Activated CD8-positive, alpha-beta memory T cell treated with anti-CD3 and anti-CD28 coated beads, Interleukin-2, amount 50 U/mL, for 1 hour (primary cell): ENCODE measurements around the gene GRIN2A.

Experiments used
- DNase-seq: peaks from one replicate; pipeline ENCODE4 v3.0.0-alpha.2; 2020; ENCODE audit errors: extremely low read depth

Gene GRIN2A

DNA sequence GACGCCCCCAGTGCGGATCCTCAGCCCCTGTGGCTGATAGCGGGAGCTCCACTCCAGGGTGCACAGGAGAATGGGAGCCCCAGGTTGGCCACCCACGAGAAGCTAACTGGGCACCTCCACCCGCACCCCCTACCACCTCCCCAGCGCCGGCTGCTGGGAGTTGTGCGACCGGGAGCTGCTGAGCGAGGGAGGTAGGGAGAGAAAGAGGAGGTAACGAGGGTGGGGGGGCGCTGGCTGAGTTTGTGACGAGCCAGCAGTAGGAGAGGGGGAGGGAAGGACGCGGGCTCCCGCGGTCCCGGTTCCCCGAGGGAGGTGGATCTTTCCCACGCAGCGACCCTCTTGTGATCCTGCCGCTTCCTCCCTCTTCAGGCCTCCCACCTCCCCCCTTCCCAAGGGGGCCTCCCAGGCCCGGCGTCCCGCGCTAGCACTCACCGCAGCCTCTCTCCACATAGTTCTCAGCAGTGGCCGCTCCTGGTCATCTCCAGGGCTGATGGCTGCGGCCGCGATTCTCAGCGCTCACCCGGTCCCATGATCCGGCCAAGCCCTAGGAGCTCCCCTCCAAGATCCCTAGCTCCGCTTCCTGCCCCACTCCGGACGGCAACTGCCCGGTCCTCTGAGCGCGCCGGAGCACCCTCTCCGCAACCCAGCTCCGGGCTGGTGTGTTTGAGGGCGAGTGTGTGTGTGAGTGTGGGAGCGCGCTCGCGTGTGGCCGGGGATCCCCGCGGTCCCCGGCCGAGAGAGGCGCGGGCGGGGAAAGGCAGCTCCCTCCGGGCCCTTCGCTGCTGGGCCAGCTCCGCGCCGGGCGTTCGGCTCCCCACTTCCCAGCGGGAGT, at the start of gene GRIN2A:
Gene GRIN2A (minus strand): TSS at position 207 of the 832 bp plus-strand sequence. CDS start 2,017 bp downstream, outside the sequence.
- no peak for DNase-seq

DNA sequence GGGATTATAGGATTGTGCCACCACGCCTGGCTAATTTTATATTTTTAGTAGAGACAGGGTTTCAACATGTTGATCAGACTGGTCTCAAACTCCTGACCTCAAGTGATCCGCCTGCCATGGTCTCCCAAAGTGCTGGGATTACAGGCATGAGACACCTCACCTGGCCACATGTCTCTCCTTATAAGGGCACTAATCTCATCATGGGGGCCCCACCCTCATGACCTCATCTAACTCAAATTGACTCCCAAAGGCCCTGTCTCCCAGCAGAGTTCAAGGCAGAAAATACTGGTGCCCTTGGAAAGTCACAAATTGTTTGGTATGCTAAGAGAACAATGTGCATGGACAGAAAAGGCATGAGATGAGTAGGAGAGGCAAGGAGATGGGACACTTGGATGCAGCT, 49.3 kb upstream of the GRIN2A start:
- DNase-seq, result no peak

DNA sequence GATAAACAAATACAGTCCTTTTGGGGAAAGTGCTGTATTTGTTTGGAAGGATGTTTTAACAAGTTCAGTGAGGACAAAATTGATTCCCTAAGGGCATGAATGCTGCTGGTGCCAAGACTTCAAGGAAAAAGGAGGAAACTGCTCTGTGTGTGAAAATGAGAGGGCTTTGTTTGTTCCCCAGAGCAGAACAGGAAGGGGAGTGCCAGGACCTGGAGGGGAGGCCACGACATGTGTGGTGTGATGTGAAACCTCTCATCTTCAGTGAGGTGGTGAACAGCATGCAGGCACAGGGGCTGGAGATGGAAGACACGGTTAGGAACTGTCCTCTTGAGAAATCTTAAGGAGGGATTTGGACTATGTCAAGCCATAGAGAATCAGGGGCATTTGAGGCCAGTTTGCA, 46.6 kb upstream of the GRIN2A start:
- no peak for DNase-seq

DNA sequence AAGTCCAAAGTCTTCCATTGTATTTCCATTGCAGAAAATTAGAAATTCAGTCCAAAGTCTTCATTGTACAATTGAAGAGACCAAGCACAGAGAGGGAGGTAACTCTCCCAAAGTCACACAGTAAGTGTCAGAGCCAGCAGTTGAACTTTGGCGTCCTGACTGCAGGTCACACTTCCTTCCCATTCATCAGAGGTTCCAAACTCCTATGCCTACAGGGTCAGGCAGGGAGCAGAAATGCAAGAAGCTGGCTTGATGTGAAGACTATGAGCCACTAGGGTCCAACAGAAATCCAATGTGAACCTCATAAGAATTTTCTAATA, 44.7 kb upstream of the GRIN2A start:
- DNase-seq, result no peak

DNA sequence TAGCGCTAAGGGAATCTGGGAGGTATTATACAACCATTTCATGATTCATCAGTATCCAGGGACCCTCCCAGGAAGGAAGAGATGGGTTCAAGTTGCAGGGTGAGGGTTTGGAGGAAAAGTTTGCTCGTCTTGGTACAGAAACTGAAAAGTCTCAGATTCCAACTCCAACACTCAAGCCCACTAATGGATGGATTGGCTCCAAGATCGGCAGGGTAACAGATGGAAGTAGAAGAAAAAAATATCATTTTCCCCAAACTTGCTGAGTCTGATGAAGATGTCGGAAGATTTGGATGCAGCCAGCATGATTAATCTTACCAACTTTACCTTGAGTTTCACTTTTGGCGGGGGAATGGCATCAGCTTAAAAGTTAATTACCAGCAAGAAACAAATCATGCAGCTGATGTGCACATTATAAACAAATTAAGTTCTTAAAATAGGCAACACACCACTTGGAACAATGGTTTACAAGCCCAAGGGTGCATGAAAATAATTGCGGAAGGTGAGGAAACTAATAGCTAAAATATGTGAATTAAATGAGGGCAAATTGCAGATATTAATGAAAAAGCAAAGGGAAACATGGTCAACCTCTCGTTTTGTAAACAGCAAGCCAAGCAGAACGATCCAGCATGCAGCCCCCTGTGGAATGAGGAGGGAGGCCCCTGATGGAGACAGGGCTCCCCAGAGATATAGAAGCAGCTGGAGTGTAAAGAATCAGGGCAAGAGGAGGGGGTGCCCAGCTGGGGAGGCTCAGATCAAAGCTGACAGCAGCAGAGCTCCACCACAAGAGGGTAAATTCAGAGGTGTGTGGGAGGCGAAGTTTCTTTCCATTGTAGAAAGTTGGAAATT, 44.1 kb upstream of the GRIN2A start:
- DNase-seq, result no peak

DNA sequence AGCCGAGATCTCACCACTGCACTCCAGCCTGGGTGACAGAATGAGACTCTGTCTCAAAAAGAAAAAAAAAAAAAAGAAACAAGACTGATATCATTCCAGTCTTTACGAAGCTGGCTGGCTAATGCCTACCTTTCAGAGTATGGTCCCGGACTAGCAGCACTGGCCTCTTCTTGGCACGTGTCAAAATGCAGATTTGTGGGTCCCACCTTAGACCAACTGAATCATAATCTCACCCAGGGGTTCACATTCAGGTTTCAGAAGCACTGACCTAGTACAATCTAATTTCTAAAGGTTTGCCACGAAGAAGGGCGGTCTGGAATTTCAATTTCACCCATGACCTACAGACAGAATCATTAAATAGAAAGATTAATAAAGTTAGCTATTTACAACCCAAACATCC, 43.4 kb upstream of the GRIN2A start:
- no peak for DNase-seq

DNA sequence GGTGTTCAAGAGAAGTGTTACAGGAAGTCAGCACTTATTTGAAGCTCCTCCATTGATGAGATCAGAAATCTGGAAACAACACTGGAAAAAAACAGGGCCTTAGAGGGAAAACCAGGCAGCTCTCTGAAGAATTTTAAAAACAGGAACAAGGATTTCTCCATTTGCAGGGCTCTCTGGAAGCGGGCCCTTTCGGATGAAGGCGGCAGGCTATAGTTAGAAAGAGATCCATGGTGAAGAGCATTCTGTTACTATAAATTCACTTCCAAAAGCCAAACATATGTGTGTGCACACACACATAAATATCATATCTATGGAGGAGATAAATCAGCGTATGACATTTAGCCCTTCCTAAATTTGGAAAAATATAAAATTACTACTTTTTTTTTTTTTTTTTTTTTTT, 42.6 kb upstream of the GRIN2A start:
- no peak for DNase-seq

DNA sequence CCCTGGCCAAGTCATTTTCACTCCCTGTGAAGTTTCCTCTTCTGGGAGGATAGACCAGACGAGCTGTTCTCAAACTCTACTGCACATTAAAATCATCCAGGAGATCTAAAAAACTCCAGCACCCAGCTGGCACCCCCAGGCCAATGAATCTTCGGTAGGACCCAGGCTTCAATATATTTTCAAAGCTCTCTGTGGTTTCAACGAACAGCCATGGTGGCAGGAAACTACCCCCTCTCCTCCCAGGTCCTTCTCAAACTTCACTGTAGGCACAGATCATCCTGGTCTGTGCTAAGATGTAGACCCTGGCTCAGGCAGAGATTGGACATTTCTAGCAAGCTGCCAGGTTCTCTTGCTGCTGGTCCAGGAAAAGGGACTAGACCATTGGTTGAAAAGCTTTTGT, 38.7 kb upstream of the GRIN2A start:
- DNase-seq, result no peak

DNA sequence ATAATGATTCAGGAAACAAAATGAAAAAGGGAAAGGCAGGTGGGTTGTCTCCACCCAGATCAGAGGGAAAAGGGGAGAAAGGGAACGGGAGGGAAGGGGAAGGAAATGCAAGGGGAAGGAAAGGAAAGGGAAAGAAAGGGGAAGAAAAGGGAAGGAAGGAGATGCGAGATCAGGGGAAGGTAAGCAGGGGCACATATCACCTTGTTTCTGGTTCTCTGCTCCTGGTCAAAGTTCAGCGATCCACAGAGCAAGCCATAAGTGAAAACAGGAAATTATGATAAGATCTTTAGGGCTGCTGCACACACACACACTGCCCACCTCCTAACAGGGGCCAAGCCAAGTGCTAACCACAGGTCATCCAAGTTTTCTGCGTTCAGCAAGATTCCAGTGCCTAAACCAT, 37.5 kb upstream of the GRIN2A start:
- DNase-seq, result no peak

DNA sequence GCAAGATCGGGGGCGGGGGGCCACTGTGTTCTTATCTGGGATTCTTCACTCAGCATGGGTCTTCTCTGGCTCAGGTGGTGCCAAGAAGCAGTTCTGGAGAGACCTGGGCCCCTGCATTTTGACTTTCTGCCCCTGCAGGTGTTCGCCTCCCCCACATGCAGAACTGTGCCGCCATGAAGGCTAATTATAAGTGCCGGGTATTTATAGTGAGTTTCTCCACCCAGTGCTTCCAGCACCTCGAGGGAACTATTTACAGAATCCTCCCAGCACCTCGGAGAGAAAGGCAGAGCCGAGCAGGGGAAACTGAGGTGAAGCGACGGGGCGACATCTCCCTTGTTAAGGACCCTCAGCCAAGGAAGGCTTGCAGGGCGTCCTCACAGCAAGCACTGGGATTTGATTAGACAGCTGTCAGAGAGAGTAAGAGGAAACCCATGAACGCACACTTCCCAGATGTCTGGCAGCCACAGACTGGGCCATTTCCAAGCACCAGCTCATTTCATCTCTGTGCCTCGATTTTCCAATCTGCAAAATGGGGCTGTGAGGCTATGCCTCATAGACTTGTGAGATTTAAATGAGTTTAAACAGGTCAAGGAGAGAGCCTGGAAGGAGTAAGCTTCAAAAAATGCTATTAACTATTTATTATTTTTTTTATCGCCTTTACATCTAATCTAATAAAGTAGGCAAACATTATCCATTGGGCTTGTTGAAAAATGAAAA, 36.4 kb upstream of the GRIN2A start:
- no peak for DNase-seq

DNA sequence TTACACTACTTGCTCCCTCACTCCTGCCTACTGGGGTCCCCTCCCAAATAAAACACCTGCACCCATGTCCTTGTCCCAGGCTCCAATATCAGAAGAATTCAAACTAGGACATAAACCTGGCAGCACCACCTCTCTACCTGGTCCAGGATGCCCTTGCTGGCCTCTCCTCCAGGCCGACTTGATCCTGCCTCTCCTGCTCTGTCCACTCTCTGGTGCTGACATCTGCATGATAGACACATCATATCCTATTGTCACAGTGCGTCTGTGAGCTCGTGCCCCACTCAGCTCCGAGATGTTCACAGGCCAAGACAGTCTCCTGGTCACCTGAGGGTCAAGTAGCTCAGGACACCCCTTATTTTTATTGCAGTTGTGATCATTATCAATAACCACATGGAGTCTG, 31.5 kb upstream of the GRIN2A start:
- DNase-seq, result no peak

DNA sequence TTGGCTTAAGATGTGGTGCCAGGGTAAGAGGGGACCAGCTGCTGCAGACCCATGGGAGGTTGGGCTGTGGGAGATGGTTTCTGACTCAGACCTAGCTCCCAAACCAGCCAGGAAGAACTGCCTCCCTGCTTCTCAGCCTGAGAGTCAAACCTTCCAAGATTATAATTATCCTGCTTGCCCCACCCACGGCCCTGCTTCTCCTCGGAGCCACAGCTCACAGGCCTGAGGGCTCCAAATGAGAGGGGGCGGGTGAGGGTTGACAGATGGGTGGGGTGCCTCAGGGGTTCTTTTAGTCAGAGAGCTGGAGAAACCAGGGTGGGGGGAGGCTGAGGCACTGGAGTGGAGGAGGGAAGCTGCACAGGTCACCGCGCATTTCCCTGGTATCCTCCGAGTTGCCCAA, 28.7 kb upstream of the GRIN2A start:
- DNase-seq, result no peak

DNA sequence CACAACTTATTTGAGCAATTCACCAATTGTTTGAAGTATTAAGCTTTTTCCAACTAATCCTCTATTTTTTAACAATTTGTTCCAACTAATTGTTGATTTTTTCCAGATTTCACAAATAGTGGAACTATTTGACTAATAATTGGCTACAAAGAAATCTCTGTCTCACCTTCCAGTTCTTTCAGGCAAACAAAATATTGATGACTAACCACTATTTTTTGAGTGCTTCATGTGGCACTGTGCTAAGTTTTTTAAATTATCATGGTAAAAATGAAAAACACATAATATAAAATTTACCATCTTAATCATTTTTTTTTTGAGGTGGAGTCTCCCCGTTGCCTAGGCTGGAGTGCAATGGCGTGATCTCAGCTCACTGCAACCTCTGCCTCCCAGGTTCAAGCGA, 24.6 kb upstream of the GRIN2A start:
- DNase-seq, result no peak

DNA sequence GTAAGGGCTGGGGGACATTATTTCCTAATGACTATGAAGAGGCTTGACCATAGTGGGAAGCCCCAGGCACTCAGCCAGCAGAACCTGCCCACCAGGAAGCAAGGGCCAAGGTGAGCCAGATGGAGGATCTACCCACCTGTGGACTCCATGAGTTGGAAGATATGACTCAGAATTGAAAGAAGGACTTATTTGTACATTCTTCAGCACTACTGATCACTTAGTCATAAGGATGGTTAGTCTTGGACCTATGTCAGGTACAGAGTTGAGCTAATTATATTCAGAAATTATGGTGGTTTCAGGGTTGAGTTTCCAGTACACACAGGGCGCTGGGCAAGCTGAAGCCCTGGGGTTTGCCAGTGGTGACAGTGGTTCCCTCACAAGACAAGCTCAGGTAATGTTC, 24.0 kb upstream of the GRIN2A start:
- no peak for DNase-seq

DNA sequence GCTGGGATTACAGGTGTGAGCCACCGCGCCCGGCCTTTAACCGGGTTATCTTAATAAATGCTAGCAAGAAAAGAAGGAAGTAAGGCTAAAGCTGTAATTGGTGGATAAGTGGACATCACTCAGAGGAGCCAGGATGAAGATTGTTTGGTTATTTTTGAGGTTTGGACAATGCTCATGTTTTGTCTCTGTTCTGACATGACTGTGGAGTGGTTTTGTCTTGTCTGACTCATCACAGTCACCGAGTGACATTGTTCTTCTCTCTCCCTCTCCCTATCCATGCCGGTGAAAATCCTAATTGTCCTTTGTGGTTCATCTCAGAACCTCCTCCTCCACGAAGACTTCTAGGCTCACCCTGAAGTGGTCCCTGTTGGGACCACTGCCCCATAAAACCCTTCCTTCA, 23.5 kb upstream of the GRIN2A start:
- DNase-seq, result no peak

DNA sequence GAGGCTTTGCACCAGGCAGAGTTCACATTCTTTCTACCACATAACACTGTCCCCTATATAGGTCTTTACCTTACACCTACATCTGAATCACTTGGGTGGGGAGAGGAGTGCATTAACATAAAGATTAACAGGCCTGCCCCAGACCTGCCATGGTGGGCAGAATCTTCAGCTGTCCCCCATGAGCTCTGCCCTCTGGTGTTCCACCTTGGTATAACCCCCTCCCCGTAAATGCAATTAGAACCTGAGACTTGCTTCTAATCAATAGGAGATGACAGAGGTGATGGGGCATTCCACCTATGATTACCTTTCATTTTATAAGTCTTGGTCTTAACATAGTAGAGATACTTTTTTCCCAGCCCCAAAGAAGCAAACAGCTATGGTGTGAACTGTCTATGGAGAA, 20.4 kb upstream of the GRIN2A start:
- no peak for DNase-seq

DNA sequence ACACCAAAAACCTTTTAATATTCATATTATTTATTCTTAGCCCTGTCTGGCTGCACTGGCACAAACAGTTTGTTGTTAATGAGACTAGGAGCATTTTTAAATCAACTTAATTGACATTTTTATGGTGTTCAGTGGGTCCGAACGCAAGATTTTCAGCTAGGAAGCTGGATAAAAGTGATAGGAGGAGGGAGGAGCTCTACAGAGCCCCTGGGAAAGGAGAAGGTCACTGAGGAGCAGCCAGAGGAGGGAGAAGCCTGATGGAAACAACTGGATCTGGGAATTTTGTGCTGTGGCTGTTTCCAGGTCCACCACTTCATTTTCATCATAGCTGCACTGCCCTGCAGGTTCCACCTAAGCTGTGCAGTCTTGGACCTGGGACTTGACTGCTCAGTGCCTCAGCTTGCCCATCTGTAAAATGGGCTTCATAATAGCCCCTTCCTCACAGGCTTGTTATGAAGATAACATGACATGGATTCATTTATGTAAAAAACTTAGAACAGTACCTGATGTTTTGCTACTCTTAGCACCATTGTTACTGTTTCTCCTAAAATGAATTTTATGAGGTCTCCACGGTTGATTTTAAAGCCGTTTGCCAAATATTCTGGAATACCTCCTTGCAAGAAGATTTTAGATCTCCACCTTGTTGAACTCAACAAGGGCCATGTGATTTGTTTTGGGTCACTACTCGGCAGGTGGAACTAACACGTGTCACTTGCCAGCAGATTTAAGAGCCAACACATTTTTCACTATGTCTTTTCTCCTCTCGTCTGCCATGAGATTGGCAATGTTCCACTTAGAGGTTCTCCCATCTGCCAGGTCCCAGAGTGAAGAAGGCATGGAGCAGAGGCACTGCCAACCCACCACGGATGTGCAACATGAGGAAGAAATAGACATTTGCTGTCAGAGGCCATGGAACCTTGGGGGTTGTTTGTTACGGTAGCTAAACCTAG, 18.7 kb upstream of the GRIN2A start:
- DNase-seq, result no peak

DNA sequence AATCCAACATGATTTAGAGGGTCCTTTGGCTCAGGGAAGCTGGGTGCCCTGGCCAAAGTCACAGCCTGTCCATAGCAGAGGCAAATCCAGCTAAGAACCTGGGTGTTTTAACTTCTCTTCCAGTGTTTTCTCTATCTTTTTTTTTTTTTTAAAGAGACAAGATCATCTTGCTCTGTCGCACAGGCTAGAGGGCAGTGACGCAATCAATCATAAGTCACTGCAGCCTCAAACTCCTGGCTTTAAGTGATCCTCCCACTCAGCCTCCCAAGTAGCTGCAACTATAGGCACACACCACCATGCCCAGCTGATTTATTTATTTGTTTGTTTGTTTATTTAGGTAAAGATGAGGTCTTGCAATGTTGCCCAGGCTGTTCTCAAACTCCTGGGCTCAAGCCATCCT, 14.8 kb upstream of the GRIN2A start:
- no peak for DNase-seq

DNA sequence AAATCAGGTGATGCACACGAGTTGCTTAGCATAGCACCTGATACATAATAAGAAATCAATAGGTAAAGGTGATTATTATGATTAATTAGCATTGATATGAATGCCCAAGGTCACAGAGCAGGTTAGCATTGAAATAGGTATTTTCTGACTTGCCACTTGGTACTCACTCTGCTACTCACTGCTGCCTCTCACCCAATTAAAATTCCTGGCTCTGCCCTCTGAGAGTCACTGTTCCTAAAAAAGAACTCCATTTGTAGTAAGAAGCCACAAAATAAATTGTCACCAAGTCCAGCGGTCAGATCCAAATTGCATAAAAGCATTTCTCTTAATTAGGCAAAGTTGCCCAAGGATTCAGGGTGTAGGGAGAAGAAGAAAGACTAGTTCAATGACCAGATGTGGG, 8.9 kb upstream of the GRIN2A start:
- no peak for DNase-seq

DNA sequence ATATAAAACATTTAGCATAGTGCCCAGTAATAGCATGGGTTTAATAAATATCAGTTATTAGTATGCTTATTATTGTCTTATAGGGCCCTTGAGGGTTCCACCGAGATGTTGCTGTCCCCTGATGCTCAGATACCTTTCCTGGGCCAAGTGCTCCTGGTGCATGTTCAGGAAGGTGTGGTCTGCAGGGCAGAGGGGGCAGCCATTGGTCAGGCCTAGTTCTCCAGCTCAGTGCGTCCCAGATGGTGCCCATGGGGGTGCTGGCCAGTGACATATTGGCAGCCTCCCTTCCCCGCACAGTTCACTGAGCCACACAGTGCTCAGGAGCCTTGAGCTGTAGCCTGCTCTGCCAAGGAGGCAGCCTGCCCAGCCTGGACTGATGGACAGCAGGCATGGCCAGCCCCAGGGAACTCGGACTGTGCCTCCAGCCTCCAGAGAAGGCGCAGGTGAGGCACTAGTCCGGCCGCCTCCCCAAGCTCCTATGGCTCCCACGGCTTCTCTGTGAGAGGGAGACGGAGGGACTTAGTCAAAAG, 7.7 kb upstream of the GRIN2A start:
- DNase-seq, result no peak

DNA sequence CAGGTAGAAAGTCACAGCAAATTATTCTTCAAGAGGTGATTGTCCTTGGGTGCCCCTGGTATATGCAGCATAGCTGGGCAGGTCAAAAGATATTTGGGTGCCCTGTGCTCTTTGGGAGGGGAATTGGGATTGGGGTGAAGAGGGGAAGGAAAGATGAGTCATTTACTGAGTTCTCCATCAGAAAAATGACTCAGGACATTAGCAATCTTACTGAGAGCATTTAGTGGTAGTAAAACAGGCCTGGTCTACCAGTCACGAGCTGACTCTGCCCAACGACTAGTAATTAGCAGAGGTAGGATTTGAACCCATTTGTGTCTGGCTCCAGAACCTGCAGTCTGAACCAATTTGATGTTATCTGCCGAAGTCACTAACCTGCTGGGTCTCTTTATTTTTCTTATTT, 6.0 kb upstream of the GRIN2A start:
- no peak for DNase-seq
